Fibroblast of villous mesenchyme (primary cell): ENCODE results near the gene STOX2. TPM values are rescaled to one million over a fixed set of nuclear protein-coding genes. Genes with fewer than 3 reads are reported as not detected.

ENCODE experiments used
- DNase-seq: peaks from one replicate; pipeline ENCODE4 v3.0.0-alpha.2; 2010; ENCODE audit warnings: low read depth
- H3K4me3 ChIP-seq: 2 replicates; pipeline ENCODE4 v1.5.1; 2011; ENCODE audit warnings: low read depth, mild to moderate bottlenecking, low read length
- total RNA-seq: library from RNA; depleted of rRNA; stranded (reverse); fragments of >200 nt; gene quantifications from 2 replicates; pipeline ENCODE4 v1.2.3, GENCODE V29; 2012
- TF ChIP-seq, protein P1 (sequence below): IDR thresholded peaks from 2 replicates; pipeline ENCODE4 v1.5.1; 2012; ENCODE audit warnings: low read depth, mild to moderate bottlenecking, low read length; ENCODE audit not compliant: insufficient read depth

STOX2 gene
- total RNA-seq: 0.43 and 0.97 TPM in 2 replicates

DNA sequence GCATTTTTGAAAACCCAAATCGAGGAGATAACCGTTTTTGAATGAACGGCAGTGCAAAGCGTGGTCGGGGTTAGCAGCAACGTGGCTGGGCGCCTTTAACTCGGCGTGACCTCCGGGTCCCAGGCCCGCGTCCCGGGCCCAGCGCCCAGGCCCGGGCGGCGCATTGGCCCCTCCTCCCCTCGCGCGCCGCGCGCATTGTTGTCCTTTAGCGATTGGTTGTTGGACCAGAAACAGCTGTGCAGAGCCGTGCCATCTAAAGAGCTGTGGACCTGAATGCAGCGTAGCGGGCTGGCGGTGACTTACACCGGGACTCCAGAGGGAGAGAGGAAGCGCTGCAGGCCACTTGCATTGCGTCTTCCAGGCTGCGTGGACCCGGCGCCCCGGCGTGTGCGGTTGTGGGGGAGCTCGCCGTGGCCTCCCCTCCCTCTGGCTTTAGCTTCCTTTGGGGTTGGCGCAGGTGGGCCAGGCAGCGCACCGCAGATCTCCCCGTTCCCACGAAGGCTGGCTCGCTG is at the start of gene STOX2:
TSS of gene STOX2 (plus strand) at position 227 of the 512 bp plus-strand sequence. CDS start 1,484 bp downstream, outside the sequence.
- H3K4me3 ChIP-seq: peak within 1 kb of the TSS; percentile 45
- DNase-seq: peak; percentile 18
- TF ChIP-seq, protein P1, sequence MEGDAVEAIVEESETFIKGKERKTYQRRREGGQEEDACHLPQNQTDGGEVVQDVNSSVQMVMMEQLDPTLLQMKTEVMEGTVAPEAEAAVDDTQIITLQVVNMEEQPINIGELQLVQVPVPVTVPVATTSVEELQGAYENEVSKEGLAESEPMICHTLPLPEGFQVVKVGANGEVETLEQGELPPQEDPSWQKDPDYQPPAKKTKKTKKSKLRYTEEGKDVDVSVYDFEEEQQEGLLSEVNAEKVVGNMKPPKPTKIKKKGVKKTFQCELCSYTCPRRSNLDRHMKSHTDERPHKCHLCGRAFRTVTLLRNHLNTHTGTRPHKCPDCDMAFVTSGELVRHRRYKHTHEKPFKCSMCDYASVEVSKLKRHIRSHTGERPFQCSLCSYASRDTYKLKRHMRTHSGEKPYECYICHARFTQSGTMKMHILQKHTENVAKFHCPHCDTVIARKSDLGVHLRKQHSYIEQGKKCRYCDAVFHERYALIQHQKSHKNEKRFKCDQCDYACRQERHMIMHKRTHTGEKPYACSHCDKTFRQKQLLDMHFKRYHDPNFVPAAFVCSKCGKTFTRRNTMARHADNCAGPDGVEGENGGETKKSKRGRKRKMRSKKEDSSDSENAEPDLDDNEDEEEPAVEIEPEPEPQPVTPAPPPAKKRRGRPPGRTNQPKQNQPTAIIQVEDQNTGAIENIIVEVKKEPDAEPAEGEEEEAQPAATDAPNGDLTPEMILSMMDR: no peak

DNA sequence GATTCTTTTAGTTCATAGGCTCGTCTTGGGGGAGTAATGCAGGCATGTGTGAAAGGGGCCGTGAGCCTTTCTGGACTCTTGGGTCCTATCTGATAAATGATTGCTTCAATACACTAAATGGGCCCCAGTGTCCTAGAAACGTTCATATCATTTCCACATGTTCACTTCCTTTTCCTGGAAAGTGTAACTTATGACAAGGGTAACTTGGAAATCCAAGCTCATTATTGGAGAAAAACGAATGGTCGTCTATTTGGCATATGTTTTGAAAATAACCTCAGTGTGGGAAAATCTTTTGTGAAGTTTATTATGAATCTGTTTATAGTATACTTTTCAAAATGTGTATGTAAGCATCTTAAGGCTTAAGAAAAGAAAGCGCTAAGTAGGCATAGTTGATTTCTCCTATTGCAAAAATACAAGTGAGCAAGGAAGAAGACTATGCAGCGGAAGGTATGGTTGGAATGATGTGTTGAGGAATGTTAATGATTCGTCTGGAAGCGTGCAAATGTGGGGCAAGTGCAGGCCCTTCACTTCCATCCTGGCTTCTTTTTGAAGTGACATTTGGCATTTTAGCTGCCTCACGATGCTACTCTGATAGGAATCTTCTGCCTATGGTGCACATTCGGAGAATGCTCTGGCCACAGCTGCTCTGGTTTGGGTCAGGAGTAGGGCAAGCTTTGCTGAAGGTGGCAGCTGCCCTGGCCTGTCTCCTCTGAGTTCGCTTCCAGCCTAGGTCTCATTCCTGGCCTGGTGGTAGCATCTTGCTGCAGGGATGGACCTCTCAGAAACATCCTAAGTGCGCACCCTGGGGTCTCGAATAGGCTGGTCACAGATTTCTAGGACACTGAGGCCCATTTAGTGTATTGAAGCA is 49.5 kb upstream of the STOX2 start:
- TF ChIP-seq, protein P1: no peak
- no peak for DNase-seq
- H3K4me3 ChIP-seq: no peak overlapping the region

GRCh38 chr4:183857040-183857439 is 48.1 kb upstream of the STOX2 start:
- no peak for DNase-seq
- no peak overlapping the region for H3K4me3 ChIP-seq
- TF ChIP-seq, protein P1: no peak

DNA sequence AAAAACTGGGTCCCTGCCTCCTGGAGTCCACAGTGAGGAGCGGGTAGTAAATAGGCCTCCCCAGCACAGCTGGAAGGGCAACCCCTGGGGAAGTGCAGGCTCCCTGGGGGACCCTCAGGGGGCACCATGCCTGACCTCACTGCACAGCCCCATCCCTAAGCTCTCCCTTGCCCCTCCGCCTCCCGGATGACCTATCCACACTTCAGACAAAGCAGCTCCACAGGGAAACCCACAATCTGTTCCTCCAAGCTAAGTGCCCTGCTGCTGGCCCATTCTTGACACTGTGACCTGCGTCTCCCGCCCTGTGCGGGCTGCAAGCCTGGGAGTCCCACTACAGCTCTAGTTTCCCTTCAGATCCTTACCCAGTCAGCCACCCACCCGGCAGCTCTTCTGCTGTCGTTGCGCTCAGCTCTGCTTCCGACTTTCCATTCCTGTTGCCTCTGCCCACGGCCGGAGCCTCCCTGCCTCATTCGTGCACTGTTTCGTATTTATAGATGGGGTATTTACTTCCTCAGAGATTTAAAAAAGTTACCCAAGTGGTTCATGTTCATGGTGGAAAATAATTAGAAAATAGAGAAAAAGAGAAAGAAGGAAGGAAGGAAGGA is 47.0 kb upstream of the STOX2 start:
- TF ChIP-seq, protein P1: no peak
- H3K4me3 ChIP-seq: no peak overlapping the region
- no peak for DNase-seq

GRCh38 chr4:183860119-183860518 is 45.0 kb upstream of the STOX2 start:
- DNase-seq: no peak
- TF ChIP-seq, protein P1: no peak
- no peak overlapping the region for H3K4me3 ChIP-seq

DNA sequence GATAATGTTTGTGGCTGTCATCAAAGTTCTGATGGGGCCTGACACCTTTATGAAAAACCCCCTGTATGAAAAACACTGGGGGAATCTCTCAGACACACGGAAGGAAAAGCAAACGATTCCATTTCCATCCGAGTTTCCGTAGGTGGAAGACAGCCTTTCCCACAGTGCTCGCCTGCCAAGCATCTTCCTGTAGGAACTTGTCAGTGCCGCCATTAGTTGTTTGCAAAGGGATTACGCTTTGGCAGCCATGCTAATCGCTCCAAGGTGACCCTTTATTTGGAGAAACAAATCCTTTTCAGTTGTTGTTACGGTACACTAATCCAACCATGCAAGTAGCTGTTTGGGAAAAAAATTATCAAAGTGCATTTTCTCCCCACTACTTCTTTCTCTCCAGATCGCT is 44.4 kb upstream of the STOX2 start:
- TF ChIP-seq, protein P1: no peak
- no peak for DNase-seq
- H3K4me3 ChIP-seq: no peak overlapping the region
